Heart left ventricle (tissue), 16 donors: ENCODE measurements around the gene HPSE2. TPM values are rescaled to one million over a fixed set of nuclear protein-coding genes. Genes with fewer than 3 reads are reported as not detected.

Experiments used
- ATAC-seq, 4 donors: fragments of 200-7000 bp; cut with Tn5 transposase; one replicate each; pipeline ENCODE4 v1.9.1; 2020 to 2022; ENCODE audit warnings: moderate library complexity in 4 of 4, mild to moderate bottlenecking in 3 of 4, moderate number of reproducible peaks in 1 of 4
- DNase-seq, 5 donors: peaks; one replicate each; pipeline ENCODE4 v3.0.0-alpha.2; 2020
- H3K27ac ChIP-seq, 12 donors: fragments of 200-600 bp; sonication (generic) in 4 of 12; one replicate each; pipeline versions ENCODE4 v1.5.0 to v1.8.0; 2016 to 2022; ENCODE audit warnings: mild to moderate bottlenecking in 2 of 12
- H3K27me3 ChIP-seq, 9 donors: fragments of 200-600 bp; sonication (generic) in 2 of 9; one replicate each; pipeline versions ENCODE4 v1.5.1 to v1.8.0; 2016 to 2022; ENCODE audit warnings: mild to moderate bottlenecking in 3 of 9
- H3K36me3 ChIP-seq, 9 donors: fragments of 200-600 bp; sonication (generic) in 2 of 9; one replicate each; pipeline versions ENCODE4 v1.5.0 to v1.8.0; 2018 to 2022; ENCODE audit warnings: mild to moderate bottlenecking in 2 of 9
- H3K4me1 ChIP-seq, 12 donors: fragments of 200-600 bp; sonication (generic) in 4 of 12; one replicate each; pipeline versions ENCODE4 v1.5.0 to v1.8.0; 2016 to 2022; ENCODE audit warnings: mild to moderate bottlenecking in 3 of 12
- H3K4me3 ChIP-seq, 12 donors: fragments of 200-600 bp; sonication (generic) in 4 of 12; one replicate each; pipeline versions ENCODE4 v1.5.0 to v1.8.0; 2017 to 2022; ENCODE audit warnings: mild to moderate bottlenecking in 9 of 12, moderate library complexity in 4 of 12
- H3K9me3 ChIP-seq, 12 donors: fragments of 200-600 bp; sonication (generic) in 4 of 12; one replicate each; pipeline versions ENCODE4 v1.5.0 to v1.8.0; 2016 to 2022; ENCODE audit warnings: mild to moderate bottlenecking in 1 of 12
- POLR2A ChIP-seq, 2 donors: fragments of 450-650 bp; IDR thresholded peaks; one replicate each; pipeline ENCODE4 v1.6.1; 2017; ENCODE audit warnings: antibody characterized with exemption in 2 of 2, mild to moderate bottlenecking in 2 of 2, moderate library complexity in 2 of 2
- WGBS, 4 donors: extraction: QIAGEN DNeasy Blood & Tissue Kit in 2 of 4; methylation state at CpG; one replicate each; pipeline versions ENCODE4 v1.1.5 to v1.1.7; 2013 to 2018; 5-methylcytosine and 5-hydroxymethylcytosine counted together
- intact Hi-C, 10 donors: fragments of 100-400 bp; cut with DNase I; formaldehyde crosslinking; loops; one replicate each; pipeline versions ENCODE4 v1.11.1 to v1.14.2; 2022
- polyA plus RNA-seq, 2 donors: library from polyadenylated mRNA; stranded (reverse); fragments of 200-250 nt; gene quantifications; one replicate each; pipeline ENCODE4 v1.2.3, GENCODE V29; 2013
- total RNA-seq, 9 donors: library from RNA; depleted of rRNA in 2 of 9; stranded (reverse); fragments of >200 nt in 2 of 9; fragmentation: NEBNext Ultra II Directional in 3 of 9; extraction: Animal tissue kit (Norgen Biotek cat#: 25700) in 3 of 9; gene quantifications; one replicate each; pipeline versions ENCODE4 v1.1.0 to v1.2.4, GENCODE V29; 2016 to 2023
- TF ChIP-seq, protein P1 (sequence below), 12 donors: fragments of 200-600 bp; sonication (generic) in 4 of 12; IDR thresholded peaks; one replicate each; pipeline versions ENCODE4 v1.5.0 to v1.8.0; 2018 to 2022; ENCODE audit warnings: antibody characterized with exemption in 12 of 12, mild to moderate bottlenecking in 5 of 12
- donor health status: ischemic (EF 13 %, LVEDD 7.1; RV severe dilation, severe dysfunction).
- donor health status: healthy with polysubstance abuse.
- donor health status: DM: no; HTN: yes; CAD: no.
- donor health status: DM: no; HTN: no; CAD: no.
- donor health status: ischemic (EF 25% LVEDD 6.9; RV normal size, moderate dysfunction).
- donor health status: ischemic (EF 25% LVEDD 5.7; RV mildly dilated, moderate dysfunction).
- donor health status: healthy.
- donor health status: DM: yes; HTN: yes; CAD: no.
- donor health status: ischemic (EF 35%, LVEDD 5.7; RV mildly dilated, moderate dysfunction).
- donor health status: nonischemic (EF 11% LVEDD 7.7; RV severe dilation, severe dysfunction).
- donor health status: DM: yes; HTN: yes; CAD: no.
- donor health status: PGD.
- donor health status: ischemic (EF 29% LVEDD 5.4; RV normal size, mild dysfunction).
- donor health status: nonischemic (EF 23%, LVEDD 6.1; RV moderate dilation, normal function).

HPSE2 gene
- total and polyA plus RNA-seq, 11 donors, result 0.06 to 0.18 (median 0.12) TPM; not detected in 3

DNA sequence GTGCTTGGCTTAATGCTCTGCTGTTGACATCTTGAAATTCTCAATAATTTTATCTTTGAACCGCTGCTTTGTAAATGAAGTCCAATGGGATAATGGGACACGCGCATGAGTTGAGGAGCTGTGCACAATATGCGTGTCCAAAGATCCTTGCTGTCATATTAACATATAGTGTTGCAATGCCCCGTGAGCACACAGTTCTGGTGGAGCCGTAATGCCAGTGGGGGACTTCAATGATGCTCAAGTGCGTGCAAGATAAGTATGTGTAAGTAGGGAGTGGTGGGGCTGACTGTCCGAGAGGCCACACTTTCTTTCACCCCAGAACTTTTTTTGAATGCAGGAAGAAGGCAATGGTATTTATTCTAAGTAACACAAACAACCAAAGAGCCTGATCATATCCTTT, 711.5 kb downstream of the HPSE2 start:
- Histone ChIP-seq H3K4me3 (no peak overlapping the region), H3K4me1 (no peaks in the 10 kb centered on the region), H3K36me3 (no peaks in the 10 kb centered on the region), H3K27ac (no peak overlapping the region), H3K9me3 (peaks cover 0 to 4% (median 0%) of the 10 kb centered on the region in 12 donors), H3K27me3 (no peaks in the 10 kb centered on the region)
- intact Hi-C loops, result no loop called here
- ATAC-seq, result no peak
- DNase-seq, result no peak
- TF ChIP-seq, protein P1, sequence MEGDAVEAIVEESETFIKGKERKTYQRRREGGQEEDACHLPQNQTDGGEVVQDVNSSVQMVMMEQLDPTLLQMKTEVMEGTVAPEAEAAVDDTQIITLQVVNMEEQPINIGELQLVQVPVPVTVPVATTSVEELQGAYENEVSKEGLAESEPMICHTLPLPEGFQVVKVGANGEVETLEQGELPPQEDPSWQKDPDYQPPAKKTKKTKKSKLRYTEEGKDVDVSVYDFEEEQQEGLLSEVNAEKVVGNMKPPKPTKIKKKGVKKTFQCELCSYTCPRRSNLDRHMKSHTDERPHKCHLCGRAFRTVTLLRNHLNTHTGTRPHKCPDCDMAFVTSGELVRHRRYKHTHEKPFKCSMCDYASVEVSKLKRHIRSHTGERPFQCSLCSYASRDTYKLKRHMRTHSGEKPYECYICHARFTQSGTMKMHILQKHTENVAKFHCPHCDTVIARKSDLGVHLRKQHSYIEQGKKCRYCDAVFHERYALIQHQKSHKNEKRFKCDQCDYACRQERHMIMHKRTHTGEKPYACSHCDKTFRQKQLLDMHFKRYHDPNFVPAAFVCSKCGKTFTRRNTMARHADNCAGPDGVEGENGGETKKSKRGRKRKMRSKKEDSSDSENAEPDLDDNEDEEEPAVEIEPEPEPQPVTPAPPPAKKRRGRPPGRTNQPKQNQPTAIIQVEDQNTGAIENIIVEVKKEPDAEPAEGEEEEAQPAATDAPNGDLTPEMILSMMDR (IDR thresholded peaks at IDR 0.05), result no peak
- TF ChIP-seq POLR2A (IDR thresholded peaks at IDR 0.05), result no peak
- 85 to 94% (median 90%) methylated on average over 8 of the region's 8 CpGs for WGBS, 4 donors

DNA sequence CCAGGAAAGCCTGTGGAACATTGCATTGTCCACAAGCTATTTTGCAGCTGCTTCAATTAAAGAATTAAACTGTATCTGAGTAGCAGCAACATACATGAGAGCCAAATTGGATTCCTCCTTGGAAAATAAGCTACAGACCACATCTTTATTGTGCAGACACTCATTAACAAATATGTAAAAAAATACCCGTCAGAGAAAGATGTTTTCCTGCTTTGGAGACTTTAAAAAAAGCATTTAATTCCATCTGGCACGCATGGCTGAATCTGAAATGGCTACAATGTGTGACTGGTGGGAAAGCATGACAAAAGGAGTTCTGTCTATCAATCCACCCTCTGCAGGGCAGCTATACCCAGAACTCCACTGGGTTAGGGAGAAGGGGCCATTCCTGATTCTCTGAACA, 715.8 kb downstream of the HPSE2 start:
- no peak for ATAC-seq
- Histone ChIP-seq H3K36me3 (no peaks in the 10 kb centered on the region), H3K27me3 (peaks cover 0 to 6% (median 0%) of the 10 kb centered on the region in 9 donors), H3K9me3 (peaks cover 0 to 4% (median 0%) of the 10 kb centered on the region in 12 donors), H3K4me3 (no peak overlapping the region), H3K27ac (no peak overlapping the region), H3K4me1 (no peaks in the 10 kb centered on the region)
- 65 to 80% (median 75%) methylated on average over 2 of the region's 2 CpGs for WGBS, 4 donors
- TF ChIP-seq POLR2A (IDR thresholded peaks at IDR 0.05), result no peak
- TF ChIP-seq, protein P1 (IDR thresholded peaks at IDR 0.05), result no peak
- intact Hi-C loops, result no loop called here
- no peak for DNase-seq

DNA sequence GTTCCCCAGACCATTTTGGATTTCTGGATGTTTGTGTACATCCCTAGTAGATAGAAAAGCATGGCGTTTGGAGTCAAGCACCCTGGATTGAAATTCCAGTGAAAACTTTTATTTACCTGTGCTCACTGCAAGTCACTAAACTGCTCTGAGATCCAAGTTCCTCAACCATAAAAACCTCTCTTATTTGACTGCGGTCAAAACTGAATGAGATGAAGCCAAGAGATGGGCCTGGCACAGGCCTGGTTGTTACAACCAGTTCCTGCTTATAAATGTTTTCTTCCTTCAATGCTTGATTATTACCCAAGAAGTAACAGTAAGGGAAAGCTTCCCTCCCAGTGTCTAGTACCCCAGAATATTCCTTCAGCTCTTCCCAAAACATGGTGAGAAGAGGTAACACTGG, 718.0 kb downstream of the HPSE2 start:
- no peak for ATAC-seq
- no peaks in the 10 kb centered on the region for H3K36me3 ChIP-seq
- TF ChIP-seq POLR2A (IDR thresholded peaks at IDR 0.05), result no peak
- TF ChIP-seq, protein P1 (IDR thresholded peaks at IDR 0.05), result no peak
- no peaks in the 10 kb centered on the region for H3K4me1 ChIP-seq
- intact Hi-C loops, result no loop called here
- H3K4me3 ChIP-seq, result no peak overlapping the region
- peaks cover 0 to 6% (median 0%) of the 10 kb centered on the region in 9 donors for H3K27me3 ChIP-seq
- peaks cover 0 to 4% (median 0%) of the 10 kb centered on the region in 12 donors for H3K9me3 ChIP-seq
- no peak for DNase-seq
- no peak overlapping the region for H3K27ac ChIP-seq
- WGBS, 4 donors, result 49 to 76% (median 60%) methylated on average over 2 of the region's 2 CpGs

DNA sequence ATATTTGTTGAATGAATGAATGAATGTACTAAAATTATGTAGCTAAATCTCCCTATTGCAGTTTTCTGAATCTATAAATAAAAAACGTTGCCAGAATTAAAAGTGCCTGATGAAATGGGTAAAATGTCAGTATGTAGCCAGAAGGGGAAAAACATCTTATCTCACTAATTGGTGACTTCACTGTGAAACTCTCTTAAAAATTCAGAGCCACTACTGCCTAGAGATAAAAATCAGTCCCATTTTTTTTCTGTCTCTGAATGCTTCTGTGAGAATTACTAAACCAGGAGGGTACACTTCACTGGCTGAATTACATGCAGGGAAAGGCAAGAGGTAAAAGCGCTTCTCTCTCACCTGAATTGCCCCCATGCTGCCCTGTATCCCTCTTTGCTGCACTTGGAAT, 719.3 kb downstream of the HPSE2 start:
- no peak overlapping the region for H3K4me3 ChIP-seq
- WGBS, 4 donors, result 60 to 71% (median 62%) methylated on average over 2 of the region's 2 CpGs
- TF ChIP-seq POLR2A (IDR thresholded peaks at IDR 0.05), result no peak
- TF ChIP-seq, protein P1 (IDR thresholded peaks at IDR 0.05), result no peak

More for the DNA sequence above, 719.3 kb downstream of the HPSE2 start:
- Histone ChIP-seq H3K4me1 (no peaks in the 10 kb centered on the region), H3K9me3 (peaks cover 0 to 1% (median 0%) of the 10 kb centered on the region in 12 donors), H3K27me3 (peaks cover 0 to 6% (median 0%) of the 10 kb centered on the region in 9 donors), H3K36me3 (no peaks in the 10 kb centered on the region), H3K27ac (no peak overlapping the region)
- ATAC-seq (no peak), DNase-seq (no peak)
- intact Hi-C loops, result no loop called here
